GM12874 (cell line): ENCODE measurements around the gene GALNT2.

Experiments
- CTCF ChIP-seq: IDR thresholded peaks from 2 replicates; pipeline ENCODE4 v1.5.1; 2011; ENCODE audit warnings: low read depth, mild to moderate bottlenecking, control low read depth, low read length, moderate library complexity; ENCODE audit not compliant: insufficient read depth

The GALNT2 gene

GRCh38 chr1:230128569-230129285 lies 61.7 kb downstream of the GALNT2 start:
- TF ChIP-seq CTCF, result no peak

- no peak for TF ChIP-seq CTCF
These were observed 62.3 kb downstream of the GALNT2 start for GRCh38 chr1:230129341-230129740.

- no peak for TF ChIP-seq CTCF
These were observed 63.3 kb downstream of the GALNT2 start for GRCh38 chr1:230130172-230130944.

- no peak for TF ChIP-seq CTCF
These were observed 64.4 kb downstream of the GALNT2 start for GRCh38 chr1:230131457-230131856.

- TF ChIP-seq CTCF, result no peak
These were observed 65.7 kb downstream of the GALNT2 start for GRCh38 chr1:230132758-230133157.

- no peak for TF ChIP-seq CTCF
These were observed 68.7 kb downstream of the GALNT2 start for GRCh38 chr1:230135726-230136125.

- no peak for TF ChIP-seq CTCF
These were observed 69.7 kb downstream of the GALNT2 start for GRCh38 chr1:230136453-230137336.
